Heart right ventricle (tissue), 16 donors: Measurements from ENCODE around the gene TRAIP. TPM values are rescaled to one million over a fixed set of nuclear protein-coding genes. Genes with fewer than 3 reads are reported as not detected.

Experiments used
- ATAC-seq, 8 donors: fragments of 200-7000 bp; cut with Tn5 transposase; one replicate each; pipeline ENCODE4 v1.9.1; 2020; ENCODE audit warnings: mild to moderate bottlenecking in 8 of 8, moderate library complexity in 8 of 8, moderate number of reproducible peaks in 1 of 8
- DNase-seq, 2 donors: peaks; one replicate each; pipeline ENCODE4 v3.0.0-alpha.2; 2020
- H3K27ac ChIP-seq, 10 donors: fragments of 200-600 bp; sonication (generic) in 2 of 10; one replicate each; pipeline versions ENCODE4 v1.5.0 to v1.8.0; 2020 to 2022; ENCODE audit warnings: mild to moderate bottlenecking in 3 of 10
- H3K27me3 ChIP-seq, 7 donors: fragments of 200-600 bp; one replicate each; pipeline ENCODE4 v1.8.0; 2021 to 2022; ENCODE audit warnings: mild to moderate bottlenecking in 2 of 7
- H3K36me3 ChIP-seq, 9 donors: fragments of 200-600 bp; sonication (generic) in 1 of 9; one replicate each; pipeline versions ENCODE4 v1.5.0 to v1.8.0; 2020 to 2022; ENCODE audit warnings: mild to moderate bottlenecking in 2 of 9
- H3K4me1 ChIP-seq, 9 donors: fragments of 200-600 bp; sonication (generic) in 1 of 9; one replicate each; pipeline versions ENCODE4 v1.5.0 to v1.8.0; 2020 to 2022; ENCODE audit warnings: mild to moderate bottlenecking in 4 of 9
- H3K4me3 ChIP-seq, 10 donors: fragments of 200-600 bp; sonication (generic) in 2 of 10; one replicate each; pipeline versions ENCODE4 v1.5.0 to v1.8.0; 2020 to 2022; ENCODE audit warnings: mild to moderate bottlenecking in 7 of 10, moderate library complexity in 2 of 10
- H3K9me3 ChIP-seq, 11 donors: fragments of 200-600 bp in 10 of 11; sonication (generic) in 2 of 11; one replicate each; pipeline versions ENCODE4 v1.5.0 to v1.8.0; 2013 to 2022; ENCODE audit warnings: mild to moderate bottlenecking in 2 of 11, control low read depth in 1 of 11, moderate library complexity in 1 of 11
- CTCF ChIP-seq, 9 donors: fragments of 200-600 bp; sonication (generic) in 2 of 9; IDR thresholded peaks; one replicate each; pipeline versions ENCODE4 v1.5.0 to v1.8.0; 2021 to 2022; ENCODE audit warnings: antibody characterized with exemption in 9 of 9, mild to moderate bottlenecking in 5 of 9, moderate library complexity in 1 of 9
- WGBS, 2 donors: extraction: QIAGEN DNeasy Blood & Tissue Kit; methylation state at CpG; one replicate each; pipeline ENCODE4 v1.1.7; 2013; ENCODE audit warnings: inconsistent platforms in 1 of 2; 5-methylcytosine and 5-hydroxymethylcytosine counted together
- intact Hi-C, 10 donors: fragments of 100-400 bp; cut with DNase I; formaldehyde crosslinking; loops; one replicate each; pipeline versions ENCODE4 v1.11.1 to v1.14.2; 2022
- polyA plus RNA-seq, 2 donors: library from polyadenylated mRNA; stranded (reverse); fragments of 200-250 nt; gene quantifications; one replicate each; pipeline ENCODE4 v1.2.3, GENCODE V29; 2013
- total RNA-seq, 10 donors: library from RNA; stranded (reverse); fragmentation: NEBNext Ultra II Directional in 3 of 10; extraction: Animal tissue kit (Norgen Biotek cat#: 25700) in 3 of 10; gene quantifications; one replicate each; pipeline versions ENCODE4 v1.2.1 to v1.2.4, GENCODE V29; 2021 to 2023
- donor health status: Arrhythmogenic right ventricular cardiomyopathy.
- donor health status: ischemic (EF 13 %, LVEDD 7.1; RV severe dilation, severe dysfunction).
- donor health status: healthy with polysubstance abuse.
- donor health status: DM: no; HTN: yes; CAD: no.
- donor health status: DM: no; HTN: no; CAD: no.
- donor health status: ischemic (EF 25% LVEDD 6.9; RV normal size, moderate dysfunction).
- donor health status: ischemic (EF 25% LVEDD 5.7; RV mildly dilated, moderate dysfunction).
- donor health status: healthy.
- donor health status: DM: yes; HTN: yes; CAD: no.
- donor health status: Ischemic cardiomyopathy.
- donor health status: ischemic (EF 35%, LVEDD 5.7; RV mildly dilated, moderate dysfunction).
- donor health status: nonischemic (EF 11% LVEDD 7.7; RV severe dilation, severe dysfunction).
- donor health status: DM: yes; HTN: yes; CAD: no.
- donor health status: PGD.
- donor health status: ischemic (EF 29% LVEDD 5.4; RV normal size, mild dysfunction).
- donor health status: nonischemic (EF 23%, LVEDD 6.1; RV moderate dilation, normal function).

Gene TRAIP
- total and polyA plus RNA-seq, 12 donors = 0.20 to 2.4 (median 1.4) TPM

DNA sequence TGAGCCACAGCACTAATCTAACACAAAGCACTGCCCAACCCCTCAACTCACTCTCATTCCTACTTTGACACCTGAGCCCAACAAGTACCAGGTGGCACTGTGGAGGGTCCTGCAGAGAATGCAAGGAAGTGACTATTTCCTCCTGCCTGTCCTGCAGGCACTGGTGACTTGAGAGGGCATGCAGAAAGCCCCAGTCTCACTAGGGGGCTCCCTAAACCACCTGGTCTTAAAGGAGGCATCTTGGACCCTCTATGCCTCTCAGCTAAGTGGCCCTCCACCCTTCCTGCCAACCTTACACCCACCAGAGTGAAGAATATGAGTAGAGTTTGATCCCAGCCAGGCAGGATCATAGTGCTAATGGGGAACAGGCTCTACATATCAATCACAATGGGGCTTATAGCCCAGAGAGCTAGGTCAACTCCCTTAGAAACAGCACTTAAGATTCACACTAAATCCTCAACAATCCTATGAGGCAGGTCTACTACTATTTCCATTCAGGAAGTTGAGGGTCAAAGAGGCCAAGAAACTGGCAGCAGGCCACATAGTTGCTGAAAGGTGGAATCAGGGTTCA is 15.2 kb downstream of the TRAIP start:
- peaks cover 0 to 7% (median 0%) of the 10 kb centered on the region in 9 donors for H3K36me3 ChIP-seq
- peak in 7 of 9 donors; percentile 34 to 63 (median 47) for TF ChIP-seq CTCF (IDR thresholded peaks at IDR 0.05)
- peak overlapping the region in 5 of 10 donors; percentile 36 to 70 (median 56) for H3K27ac ChIP-seq
- no peaks in the 10 kb centered on the region for H3K9me3 ChIP-seq
- DNase-seq = no peak
- peaks cover 12 to 43% (median 28%) of the 10 kb centered on the region in 9 donors for H3K4me1 ChIP-seq
- H3K4me3 ChIP-seq = no peak overlapping the region
- intact Hi-C loops = loop anchor here (1.0 to 10.0 kb wide), 8 partner anchors 39 to 139 kb away; partner anchors contain the start of genes MST1R (in 4 of the 10) and INKA1 (in 1 of the 10)
- ATAC-seq = peak in 2 of 8 donors; percentile 48 to 53
- H3K27me3 ChIP-seq = no peaks in the 10 kb centered on the region

DNA sequence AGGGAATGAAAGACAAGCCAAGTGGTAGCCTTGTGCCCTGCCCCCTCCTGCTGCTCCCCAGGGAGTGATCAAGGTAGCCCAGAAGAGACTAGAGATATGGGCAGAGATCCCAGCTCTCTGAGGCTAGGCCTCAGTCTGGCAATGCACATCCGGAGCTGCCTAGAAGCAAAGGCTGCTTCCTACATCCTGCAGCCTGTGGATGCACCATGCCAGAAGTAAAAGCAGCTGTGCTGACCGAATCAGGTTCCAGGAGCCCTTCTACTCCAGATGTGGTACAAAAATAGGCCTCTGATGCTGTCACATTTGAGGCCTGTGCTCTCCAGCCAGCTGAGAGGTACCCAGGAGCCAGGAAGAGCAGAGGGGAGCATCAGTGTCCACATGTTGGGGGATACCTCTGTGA is 16.0 kb downstream of the TRAIP start:
- peak in 4 of 8 donors; percentile 16 to 62 (median 43) for ATAC-seq
- H3K27ac ChIP-seq = peak overlapping the region in 7 of 10 donors; percentile 29 to 70 (median 56)
- no peak for TF ChIP-seq CTCF (IDR thresholded peaks at IDR 0.05)
- peaks cover 0 to 7% (median 0%) of the 10 kb centered on the region in 9 donors for H3K36me3 ChIP-seq
- H3K4me1 ChIP-seq = peaks cover 12 to 43% (median 28%) of the 10 kb centered on the region in 9 donors
- intact Hi-C loops = loop anchor here in 9 of 10 donors (2.0 to 10.0 kb wide), 7 partner anchors 38 to 138 kb away; partner anchors contain the start of genes MST1R (in 4 of the 9) and INKA1 (in 1 of the 9)
- no peak overlapping the region for H3K4me3 ChIP-seq
- DNase-seq = peak in 1 of 2 donors; percentile 13
- H3K27me3 ChIP-seq = no peaks in the 10 kb centered on the region
- H3K9me3 ChIP-seq = no peaks in the 10 kb centered on the region
- WGBS, 2 donors = 42 to 57% methylated on average over 2 of the region's 2 CpGs

- DNase-seq = peak; percentile 82 to 84
- Histone ChIP-seq H3K4me3 (no peak overlapping the region), H3K27ac (peak overlapping the region in 8 of 10 donors; percentile 39 to 70 (median 58)), H3K9me3 (no peaks in the 10 kb centered on the region), H3K36me3 (peaks cover 0 to 7% (median 0%) of the 10 kb centered on the region in 9 donors), H3K27me3 (no peaks in the 10 kb centered on the region), H3K4me1 (peaks cover 12 to 43% (median 28%) of the 10 kb centered on the region in 9 donors)
- peak; percentile 85 to 95 (median 91) for TF ChIP-seq CTCF (IDR thresholded peaks at IDR 0.05)
- intact Hi-C loops = loop anchor here in 9 of 10 donors (1.0 to 5.0 kb wide), 3 partner anchors 34 to 137 kb away; no protein-coding TSS in a partner anchor
- ATAC-seq = peak; percentile 76 to 91 (median 84)
- WGBS, 2 donors = 24 to 30% methylated on average over 6 of the region's 6 CpGs
These were observed 17.1 kb downstream of the TRAIP start for GRCh38 chr3:49839193-49839809.

- intact Hi-C loops = no loop called here
- 66 to 91% methylated on average over 3 of the region's 3 CpGs for WGBS, 2 donors
- no peak for ATAC-seq
These were observed 25.0 kb downstream of the TRAIP start for GRCh38 chr3:49831341-49831740.

More at GRCh38 chr3:49831341-49831740, 25.0 kb downstream of the TRAIP start:
- Histone ChIP-seq H3K4me1 (no peaks in the 10 kb centered on the region), H3K27me3 (no peaks in the 10 kb centered on the region), H3K36me3 (peaks cover 0 to 20% (median 0%) of the 10 kb centered on the region in 9 donors), H3K4me3 (no peak overlapping the region), H3K9me3 (no peaks in the 10 kb centered on the region), H3K27ac (no peak overlapping the region)
- no peak for DNase-seq
- no peak for TF ChIP-seq CTCF (IDR thresholded peaks at IDR 0.05)
